Brain pericyte (primary cell): ENCODE results near the gene MCAT.

ENCODE experiments used
- DNase-seq: peaks from one replicate; pipeline ENCODE4 v3.0.0-alpha.2; 2012; ENCODE audit warnings: low read depth, low spot score

The MCAT gene

GRCh38 chr22:43172191-43172590 is 29.0 kb upstream of the MCAT start:
- DNase-seq: no peak

GRCh38 chr22:43171607-43172006 is 28.4 kb upstream of the MCAT start:
- DNase-seq: no peak

- no peak for DNase-seq
These were observed 27.9 kb upstream of the MCAT start for GRCh38 chr22:43171019-43171491.

- no peak for DNase-seq
These were observed 26.9 kb upstream of the MCAT start for GRCh38 chr22:43170131-43170480.

GRCh38 chr22:43169310-43170130 is 26.3 kb upstream of the MCAT start:
- DNase-seq: no peak

- no peak for DNase-seq
These were observed 25.5 kb upstream of the MCAT start for GRCh38 chr22:43168471-43169309.

- no peak for DNase-seq
These were observed 23.9 kb upstream of the MCAT start for GRCh38 chr22:43167001-43167589.

- DNase-seq: no peak
These were observed 23.1 kb upstream of the MCAT start for GRCh38 chr22:43166132-43166930.

- DNase-seq: no peak
These were observed 21.4 kb upstream of the MCAT start for GRCh38 chr22:43164636-43165035.

GRCh38 chr22:43163241-43163795 is 20.1 kb upstream of the MCAT start:
- no peak for DNase-seq

- DNase-seq: no peak
These were observed 19.4 kb upstream of the MCAT start for GRCh38 chr22:43162412-43163150.

- no peak for DNase-seq
These were observed 17.4 kb upstream of the MCAT start for GRCh38 chr22:43160497-43161126.

- no peak for DNase-seq
These were observed 16.4 kb upstream of the MCAT start for GRCh38 chr22:43159484-43160178.

GRCh38 chr22:43158778-43159483 is 15.7 kb upstream of the MCAT start:
- DNase-seq: no peak

- no peak for DNase-seq
These were observed 14.8 kb upstream of the MCAT start for GRCh38 chr22:43157874-43158546.

- no peak for DNase-seq
These were observed 13.2 kb upstream of the MCAT start for GRCh38 chr22:43156413-43156812.

- DNase-seq: no peak
These were observed 12.6 kb upstream of the MCAT start for GRCh38 chr22:43155789-43156188.

GRCh38 chr22:43154887-43155536 is 11.8 kb upstream of the MCAT start:
- DNase-seq: no peak
